A549 treated with Mapracorat at 1 μM for 4 hours (cell line): ENCODE measurements around the gene PIPOX. TPM values are rescaled to one million over a fixed set of nuclear protein-coding genes. Genes with fewer than 3 reads are reported as not detected.

ENCODE experiments used
- total RNA-seq: library from RNA; stranded (reverse); fragments of 200-300 nt; extraction: Qiagen RNA extraction; gene quantifications from 5 replicates; pipeline ENCODE4 v1.2.3, GENCODE V29; 2022

The PIPOX gene
- total RNA-seq, result 0.26 to 0.28 TPM in 2 of 5 replicates, not detected in the others

GRCh38 chr17:29042679-29043538 is at the start of gene PIPOX:
TSS of gene PIPOX (plus strand) at chr17:29043141. CDS start at chr17:29043226, 85 bp downstream.

DNA sequence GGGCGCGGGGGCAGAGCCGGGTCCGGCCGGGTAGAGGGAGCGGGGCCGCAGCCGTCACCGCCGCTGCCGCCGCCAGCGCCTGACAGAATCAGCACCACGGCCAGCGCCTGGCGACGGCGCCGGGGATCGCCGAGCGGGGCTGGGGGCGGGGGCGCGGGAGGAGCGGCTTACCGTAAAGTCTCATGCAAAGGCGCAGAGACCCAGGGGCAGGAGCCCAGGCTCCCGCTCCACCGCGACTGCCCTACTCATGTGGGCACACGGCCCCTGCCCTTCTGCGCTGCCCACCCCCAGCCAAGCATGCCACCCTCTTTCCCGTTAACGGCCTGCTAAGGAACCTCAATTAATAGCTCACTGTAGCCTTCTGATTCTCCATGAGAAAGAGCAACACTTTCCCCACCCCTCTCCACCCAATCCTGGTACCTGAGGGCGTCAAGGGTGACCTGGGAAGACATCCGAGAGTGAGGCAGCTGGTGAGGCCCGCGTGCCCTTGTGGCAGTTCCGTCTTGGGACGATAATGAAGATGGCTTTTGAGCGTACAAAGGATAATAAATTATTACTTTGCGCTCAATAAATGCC is 36.9 kb upstream of the PIPOX start, which contains the start of gene SEZ6:
SEZ6 (minus strand) TSS at position 98 of the 576 bp plus-strand sequence. CDS start 164 bp downstream, outside the sequence.

Other genes with a start within 250 kb of the PIPOX start
- 35.0 to 42.5 TPM (median 38.8 TPM) in 5 replicates for gene FAM222B, start 200.4 kb upstream of the PIPOX start, total RNA-seq
- 69.4 to 88.1 TPM (median 83.9 TPM) in 5 replicates for gene ERAL1, start 188.1 kb upstream of the PIPOX start, total RNA-seq
- 75.7 to 87.8 TPM (median 85.9 TPM) in 5 replicates for gene FLOT2, start 145.4 kb upstream of the PIPOX start, total RNA-seq
- gene DHRS13, start 140.1 kb upstream of the PIPOX start, total RNA-seq, result 5.3 to 7.1 TPM (median 6.2 TPM) in 5 replicates
- gene PHF12, start 91.6 kb upstream of the PIPOX start, total RNA-seq, result 27.2 to 32.6 TPM (median 29.3 TPM) in 5 replicates
- gene SEZ6, start 37.1 kb upstream of the PIPOX start, total RNA-seq, result 0.10 TPM in 1 of 5 replicates, not detected in the others
- 20.5 to 26.3 TPM (median 23.2 TPM) in 5 replicates for gene MYO18A, start 137.3 kb downstream of the PIPOX start, total RNA-seq
- gene CRYBA1, start 203.7 kb downstream of the PIPOX start, total RNA-seq, result 0.27 TPM in 1 of 5 replicates, not detected in the others